Measurements from ENCODE around the gene ATG13. TPM values are rescaled to one million over a fixed set of nuclear protein-coding genes. Genes with fewer than 3 reads are reported as not detected.
A peak's percentile ranks its signal among the peaks of the same experiment; 100 is the strongest.

Gene ATG13
- total RNA-seq, 1 donor: 49.7 TPM

GRCh38 chr11:46597609-46598219 lies 19.6 kb upstream of the ATG13 start:
- H3K4me3 ChIP-seq (ENCODE audit: low read depth, low read length): no peak overlapping the region
- no peak for TF ChIP-seq CTCF (IDR thresholded peaks at IDR 0.05; ENCODE audit: insufficient read depth, low read depth, low read length)
- peak; percentile 52 for DNase-seq (ENCODE audit: low read depth)

- H3K4me3 ChIP-seq (ENCODE audit: low read depth, low read length): no peak overlapping the region
- DNase-seq (ENCODE audit: low read depth): peak; percentile 61
- TF ChIP-seq CTCF (IDR thresholded peaks at IDR 0.05; ENCODE audit: insufficient read depth, low read depth, low read length): no peak
These were observed 17.8 kb upstream of the ATG13 start for GRCh38 chr11:46599340-46600193.

GRCh38 chr11:46600194-46600960 lies 17.0 kb upstream of the ATG13 start:
- H3K4me3 ChIP-seq (ENCODE audit: low read depth, low read length): no peak overlapping the region
- TF ChIP-seq CTCF (IDR thresholded peaks at IDR 0.05; ENCODE audit: insufficient read depth, low read depth, low read length): no peak
- DNase-seq (ENCODE audit: low read depth): peak; percentile 87

- peak; percentile 61 for DNase-seq (ENCODE audit: low read depth)
- no peak overlapping the region for H3K4me3 ChIP-seq (ENCODE audit: low read depth, low read length)
- no peak for TF ChIP-seq CTCF (IDR thresholded peaks at IDR 0.05; ENCODE audit: insufficient read depth, low read depth, low read length)
These were observed 16.2 kb upstream of the ATG13 start for GRCh38 chr11:46601129-46601528.

- no peak for DNase-seq (ENCODE audit: low read depth)
- H3K4me3 ChIP-seq (ENCODE audit: low read depth, low read length): no peak overlapping the region
These were observed 13.5 kb upstream of the ATG13 start for GRCh38 chr11:46603704-46604308.

More at GRCh38 chr11:46603704-46604308, 13.5 kb upstream of the ATG13 start:
- TF ChIP-seq CTCF (IDR thresholded peaks at IDR 0.05; ENCODE audit: insufficient read depth, low read depth, low read length): no peak

Measured in fibroblast of villous mesenchyme (primary cell).